ENCODE data around the gene OR8H3.

OR8H3 gene

GRCh38 chr11:56152333-56152732 lies 30.2 kb downstream of the OR8H3 start:
- ChIA-PET CTCF (no interaction called here), POLR2A (no interaction called here)
- DNase-seq (ENCODE audit: extremely low spot score): no peak
- TF ChIP-seq, protein P1, sequence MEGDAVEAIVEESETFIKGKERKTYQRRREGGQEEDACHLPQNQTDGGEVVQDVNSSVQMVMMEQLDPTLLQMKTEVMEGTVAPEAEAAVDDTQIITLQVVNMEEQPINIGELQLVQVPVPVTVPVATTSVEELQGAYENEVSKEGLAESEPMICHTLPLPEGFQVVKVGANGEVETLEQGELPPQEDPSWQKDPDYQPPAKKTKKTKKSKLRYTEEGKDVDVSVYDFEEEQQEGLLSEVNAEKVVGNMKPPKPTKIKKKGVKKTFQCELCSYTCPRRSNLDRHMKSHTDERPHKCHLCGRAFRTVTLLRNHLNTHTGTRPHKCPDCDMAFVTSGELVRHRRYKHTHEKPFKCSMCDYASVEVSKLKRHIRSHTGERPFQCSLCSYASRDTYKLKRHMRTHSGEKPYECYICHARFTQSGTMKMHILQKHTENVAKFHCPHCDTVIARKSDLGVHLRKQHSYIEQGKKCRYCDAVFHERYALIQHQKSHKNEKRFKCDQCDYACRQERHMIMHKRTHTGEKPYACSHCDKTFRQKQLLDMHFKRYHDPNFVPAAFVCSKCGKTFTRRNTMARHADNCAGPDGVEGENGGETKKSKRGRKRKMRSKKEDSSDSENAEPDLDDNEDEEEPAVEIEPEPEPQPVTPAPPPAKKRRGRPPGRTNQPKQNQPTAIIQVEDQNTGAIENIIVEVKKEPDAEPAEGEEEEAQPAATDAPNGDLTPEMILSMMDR (IDR thresholded peaks at IDR 0.05; ENCODE audit: control extremely low read depth, extremely low read depth, low read depth, missing control alignments): no peak

- CTCF ChIA-PET: no interaction called here
- no peak for DNase-seq (ENCODE audit: extremely low spot score)
- TF ChIP-seq, protein P1 (IDR thresholded peaks at IDR 0.05; ENCODE audit: control extremely low read depth, extremely low read depth, low read depth, missing control alignments): no peak
- POLR2A ChIA-PET: no interaction called here
Measured at GRCh38 chr11:56160217-56160616, 38.0 kb downstream of the OR8H3 start, which contains the start of gene OR8K5. Gene OR8K5 (minus strand): TSS chr11:56160317. CDS start chr11:56160317, 0 bp downstream.

GRCh38 chr11:56163804-56164203 lies 41.6 kb downstream of the OR8H3 start:
- ChIA-PET POLR2A (no interaction called here), CTCF (no interaction called here)
- TF ChIP-seq, protein P1 (IDR thresholded peaks at IDR 0.05; ENCODE audit: control extremely low read depth, extremely low read depth, low read depth, missing control alignments): no peak
- DNase-seq (ENCODE audit: extremely low spot score): no peak

DNA sequence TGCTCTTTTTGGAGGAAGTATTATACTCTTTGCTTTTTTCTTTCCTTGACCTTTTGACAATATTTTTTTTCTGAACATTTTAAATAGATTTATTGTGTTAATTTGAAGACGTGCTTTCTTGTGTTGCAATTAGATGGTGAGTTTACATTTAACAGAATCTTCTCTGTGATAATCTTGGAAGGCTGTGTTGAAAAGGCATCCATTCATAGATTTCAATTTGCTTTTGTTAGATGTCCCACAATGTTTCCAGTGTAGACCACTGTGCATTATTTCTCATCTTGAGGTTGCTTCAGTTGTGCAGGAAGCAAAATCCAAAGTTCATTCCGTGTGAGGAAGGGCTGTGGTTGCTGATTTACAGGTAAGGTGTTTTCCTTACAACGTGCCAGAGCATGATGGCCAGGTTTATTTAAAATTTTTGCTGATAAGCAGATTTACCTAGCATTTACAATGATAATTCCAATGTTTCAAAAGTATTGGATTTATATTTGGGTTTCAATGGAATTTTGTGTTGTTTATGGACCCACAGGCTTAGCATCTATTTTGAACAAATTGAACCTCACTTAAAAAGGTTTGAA lies 50.2 kb downstream of the OR8H3 start:
- TF ChIP-seq, protein P1 (IDR thresholded peaks at IDR 0.05; ENCODE audit: control extremely low read depth, extremely low read depth, low read depth, missing control alignments): no peak
- ChIA-PET CTCF (no interaction called here), POLR2A (no interaction called here)
- DNase-seq (ENCODE audit: extremely low spot score): no peak
